Stomach (tissue), 9 donors: ENCODE measurements around the gene PIK3R4. TPM values are rescaled to one million over a fixed set of nuclear protein-coding genes. Genes with fewer than 3 reads are reported as not detected.

Experiments used
- DNase-seq, 2 donors: peaks; one replicate each; pipeline versions ENCODE4 v3.0.0 to v3.0.0-alpha.2; 2013 to 2019
- H3K27ac ChIP-seq, 5 donors: fragments of 200-600 bp in 4 of 5; sonication (generic) in 4 of 5; one replicate each; pipeline ENCODE4 v1.5.1; 2013 to 2019; ENCODE audit warnings: mild to moderate bottlenecking in 1 of 5, moderate library complexity in 1 of 5
- H3K27me3 ChIP-seq, 3 donors: fragments of 200-600 bp; sonication (generic); one replicate each; pipeline ENCODE4 v1.5.1; 2017 to 2019; ENCODE audit warnings: mixed run types in 1 of 3
- H3K36me3 ChIP-seq, 4 donors: fragments of 200-600 bp; sonication (generic); 1 replicate in 3 of 4; 2 replicates in 1 of 4; pipeline ENCODE4 v1.5.1; 2016 to 2019
- H3K4me1 ChIP-seq, 4 donors: fragments of 200-600 bp; sonication (generic); one replicate each; pipeline ENCODE4 v1.5.1; 2016 to 2019
- H3K4me3 ChIP-seq, 4 donors: fragments of 200-600 bp; sonication (generic) in 3 of 4; one replicate each; pipeline ENCODE4 v1.5.1; 2016 to 2019; ENCODE audit warnings: mild to moderate bottlenecking in 1 of 4
- H3K9me3 ChIP-seq, 4 donors: fragments of 200-600 bp; sonication (generic); one replicate each; pipeline ENCODE4 v1.5.1; 2016 to 2019
- CTCF ChIP-seq, 7 experiments: fragments of 450-650 bp in 4 of 7; fragments of 200-600 bp in 3 of 7; sonication (generic) in 3 of 7; IDR thresholded peaks; one replicate each; pipeline ENCODE4 v1.5.1; 2016 to 2019; ENCODE audit warnings: antibody characterized with exemption in 7 of 7, control low read depth in 2 of 7, mild to moderate bottlenecking in 1 of 7
- EP300 ChIP-seq: sonication (generic); formaldehyde crosslinking; IDR thresholded peaks from one replicate; pipeline ENCODE4 v1.6.1; 2017; ENCODE audit warnings: antibody characterized with exemption
- POLR2A ChIP-seq, 4 donors: fragments of 450-650 bp; IDR thresholded peaks; one replicate each; pipeline ENCODE4 v1.6.1; 2016; ENCODE audit warnings: antibody characterized with exemption in 4 of 4, control low read depth in 2 of 4, mild to moderate bottlenecking in 1 of 4, moderate library complexity in 1 of 4
- POLR2AphosphoS5 ChIP-seq, 3 donors: sonication (generic); formaldehyde crosslinking; IDR thresholded peaks; one replicate each; pipeline ENCODE4 v1.6.1; 2016; ENCODE audit warnings: antibody characterized with exemption in 3 of 3
- WGBS, 5 donors: extraction: QIAGEN DNeasy Blood & Tissue Kit in 3 of 5; methylation state at CpG; one replicate each; pipeline versions ENCODE4 v1.1.5 to v1.1.7; 2013 to 2018; 5-methylcytosine and 5-hydroxymethylcytosine counted together
- intact Hi-C: fragments of 100-400 bp; cut with DNase I; formaldehyde crosslinking; loops from one replicate; pipeline ENCODE4 v1.15.1; 2023; ENCODE audit warnings: low total_unique reads
- polyA plus RNA-seq, 3 donors: library from polyadenylated mRNA; stranded (reverse); fragments of 200-250 nt; gene quantifications; one replicate each; pipeline ENCODE4 v1.2.3, GENCODE V29; 2013
- total RNA-seq, 5 donors: library from RNA; depleted of rRNA; stranded (reverse); fragments of >200 nt; gene quantifications; one replicate each; pipeline versions ENCODE4 v1.1.0 to v1.2.3, GENCODE V29; 2014 to 2016
- donor health status: healthy with polysubstance abuse.
- donor health status: Bipolar disorder and iron deficiency.
- donor health status: healthy.

The PIK3R4 gene
- total and polyA plus RNA-seq, 8 donors = 6.4 to 45.5 (median 19.7) TPM

- no peaks in the 10 kb centered on the region for H3K9me3 ChIP-seq
- no peaks in the 10 kb centered on the region for H3K4me1 ChIP-seq
- no peak overlapping the region for H3K27ac ChIP-seq
- no peak for DNase-seq
- peaks cover 16 to 59% (median 53%) of the 10 kb centered on the region in 4 donors for H3K36me3 ChIP-seq
- H3K4me3 ChIP-seq = no peak overlapping the region
- no peak for TF ChIP-seq POLR2A (IDR thresholded peaks at IDR 0.05)
- TF ChIP-seq CTCF (IDR thresholded peaks at IDR 0.05) = no peak
- TF ChIP-seq POLR2AphosphoS5 (IDR thresholded peaks at IDR 0.05) = no peak
- TF ChIP-seq EP300 = no peak
- intact Hi-C loops = no loop called here
- 82 to 93% (median 87%) methylated on average over 3 of the region's 3 CpGs for whole genome bisulfite sequencing, 5 donors
- H3K27me3 ChIP-seq = no peaks in the 10 kb centered on the region
Measured at GRCh38 chr3:130712718-130713423, 33.8 kb downstream of the PIK3R4 start.

DNA sequence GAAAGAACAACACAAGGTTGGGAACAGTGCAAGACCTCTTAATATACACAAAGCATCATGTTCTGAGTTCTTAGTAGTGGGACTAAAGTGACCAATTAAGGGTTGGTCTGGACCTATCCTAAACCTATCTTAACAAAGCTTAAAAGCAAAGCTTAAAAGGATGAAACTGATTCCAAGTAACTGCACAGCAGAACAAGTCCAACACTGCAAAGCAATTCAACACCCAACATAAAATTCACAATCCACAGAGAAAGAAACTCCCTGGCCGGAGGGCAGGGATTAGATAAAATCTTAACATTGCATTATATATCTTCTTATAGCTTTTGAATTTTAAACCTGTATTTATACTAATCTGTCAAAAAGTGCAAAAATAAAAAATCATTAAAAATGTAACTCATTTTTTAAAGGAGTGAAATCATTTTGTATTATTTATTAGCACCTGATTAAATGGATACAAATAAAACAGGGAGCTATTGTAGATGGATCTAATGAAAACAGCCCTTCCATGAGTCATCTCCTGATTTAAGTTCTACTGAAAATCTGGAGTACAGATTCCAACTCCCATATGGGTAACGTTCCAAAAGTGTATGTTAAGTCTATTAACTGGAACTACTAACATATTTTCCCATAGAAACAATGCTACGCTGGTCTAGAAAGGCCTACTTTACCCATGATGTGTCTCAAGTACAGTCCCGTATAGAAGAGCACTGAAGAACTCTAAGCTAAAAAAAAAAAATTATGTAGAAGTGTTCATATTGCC lies 34.9 kb downstream of the PIK3R4 start:
- peaks cover 18 to 52% (median 51%) of the 10 kb centered on the region in 4 donors for H3K36me3 ChIP-seq
- TF ChIP-seq CTCF (IDR thresholded peaks at IDR 0.05) (no peak), EP300 (no peak), POLR2A (IDR thresholded peaks at IDR 0.05) (no peak), POLR2AphosphoS5 (IDR thresholded peaks at IDR 0.05) (no peak)
- no peaks in the 10 kb centered on the region for H3K27me3 ChIP-seq
- no peak overlapping the region for H3K27ac ChIP-seq
- no peak for DNase-seq
- no peaks in the 10 kb centered on the region for H3K9me3 ChIP-seq
- H3K4me3 ChIP-seq = no peak overlapping the region
- intact Hi-C loops = no loop called here
- no peaks in the 10 kb centered on the region for H3K4me1 ChIP-seq
- WGBS, 5 donors = 86 to 96% (median 93%) methylated on average over 4 of the region's 4 CpGs

- Histone ChIP-seq H3K4me3 (no peak overlapping the region), H3K36me3 (peaks cover 5 to 47% (median 42%) of the 10 kb centered on the region in 4 donors), H3K9me3 (no peaks in the 10 kb centered on the region), H3K4me1 (no peaks in the 10 kb centered on the region), H3K27me3 (no peaks in the 10 kb centered on the region), H3K27ac (no peak overlapping the region)
- TF ChIP-seq EP300 (no peak), POLR2A (IDR thresholded peaks at IDR 0.05) (no peak), POLR2AphosphoS5 (IDR thresholded peaks at IDR 0.05) (no peak), CTCF (IDR thresholded peaks at IDR 0.05) (no peak)
- peak in 1 of 2 donors; percentile 28 for DNase-seq
- intact Hi-C loops = no loop called here
- WGBS, 5 donors = 87 to 93% (median 91%) methylated on average over 1 of the region's 1 CpG
Measured at GRCh38 chr3:130709671-130710070, 37.0 kb downstream of the PIK3R4 start.

DNA sequence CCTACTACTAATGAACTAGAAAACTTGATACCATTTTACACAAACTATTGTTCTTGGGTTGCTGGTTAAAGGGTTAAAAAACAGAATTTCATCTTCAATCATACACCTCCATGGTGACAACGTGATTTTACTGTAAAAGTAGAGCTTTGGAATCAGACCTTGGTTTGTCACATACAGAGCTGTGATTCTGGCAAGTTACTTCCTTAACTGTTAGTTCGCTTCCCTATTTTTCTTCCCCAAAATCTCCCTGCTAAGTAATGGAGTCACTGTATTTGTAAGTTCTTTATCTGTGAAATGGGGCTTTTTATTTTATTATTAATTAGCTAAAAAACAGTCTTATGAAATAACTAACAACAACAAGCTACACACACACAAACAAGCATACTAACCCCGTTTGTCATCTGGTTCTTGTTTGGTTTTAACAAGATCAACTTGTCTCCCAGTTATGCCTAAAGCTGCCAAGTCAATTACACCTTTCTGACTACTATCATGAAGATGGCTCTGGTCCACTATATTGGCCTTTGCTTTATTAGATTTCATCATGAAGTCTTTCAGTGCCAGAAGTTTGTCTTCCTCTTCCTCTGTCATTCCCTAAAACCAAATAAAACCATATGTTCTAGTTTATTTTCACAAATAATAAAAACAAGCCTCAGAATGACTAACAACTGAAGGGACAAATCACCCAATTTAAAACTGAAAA lies 38.6 kb downstream of the PIK3R4 start:
- H3K4me1 ChIP-seq = no peaks in the 10 kb centered on the region
- TF ChIP-seq POLR2A (IDR thresholded peaks at IDR 0.05) (no peak), CTCF (IDR thresholded peaks at IDR 0.05) (no peak), POLR2AphosphoS5 (IDR thresholded peaks at IDR 0.05) (no peak), EP300 (no peak)
- no peak for DNase-seq
- H3K4me3 ChIP-seq = no peak overlapping the region
- H3K36me3 ChIP-seq = peaks cover 9 to 47% (median 41%) of the 10 kb centered on the region in 4 donors
- no peaks in the 10 kb centered on the region for H3K27me3 ChIP-seq
- H3K27ac ChIP-seq = no peak overlapping the region
- intact Hi-C loops = no loop called here
- no peaks in the 10 kb centered on the region for H3K9me3 ChIP-seq
- WGBS, 5 donors = 61 to 75% (median 68%) methylated on average over 3 of the region's 3 CpGs
